Retinal pigment epithelial cell (primary cell): ENCODE results near the gene HSPB1.

Source experiments
- DNase-seq: peaks from one replicate; pipeline ENCODE4 v3.0.0-alpha.2; 2010; ENCODE audit warnings: low read depth
- H3K4me3 ChIP-seq: 2 replicates; pipeline ENCODE4 v1.5.1; 2011; ENCODE audit warnings: mild to moderate bottlenecking, low read length, control low read depth, moderate library complexity
- TF ChIP-seq, protein P1 (sequence below): conservative IDR thresholded peaks from 2 replicates; pipeline ENCODE4 v1.5.1; 2011; ENCODE audit warnings: low read depth, low read length, control low read depth, inconsistent platforms

HSPB1 gene

DNA sequence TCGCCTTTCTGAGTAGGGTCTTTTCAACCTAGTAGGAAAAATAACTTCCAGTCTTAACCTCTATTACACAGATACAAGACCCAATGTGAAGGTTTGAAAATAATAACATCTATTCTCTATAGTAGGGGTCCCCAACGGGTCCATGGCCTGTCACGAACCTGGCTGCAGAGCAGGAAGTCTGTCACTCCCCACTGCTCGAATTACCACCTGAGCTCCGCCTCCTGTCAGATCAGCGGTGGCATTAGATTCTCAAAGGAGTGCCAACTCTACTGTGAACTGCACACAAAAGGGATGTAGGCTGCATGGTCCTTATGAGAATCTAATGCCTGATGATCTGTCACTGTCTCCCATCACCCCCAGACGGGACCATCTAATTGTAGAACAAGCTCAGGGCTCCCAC, 48.9 kb downstream of the HSPB1 start:
- TF ChIP-seq, protein P1, sequence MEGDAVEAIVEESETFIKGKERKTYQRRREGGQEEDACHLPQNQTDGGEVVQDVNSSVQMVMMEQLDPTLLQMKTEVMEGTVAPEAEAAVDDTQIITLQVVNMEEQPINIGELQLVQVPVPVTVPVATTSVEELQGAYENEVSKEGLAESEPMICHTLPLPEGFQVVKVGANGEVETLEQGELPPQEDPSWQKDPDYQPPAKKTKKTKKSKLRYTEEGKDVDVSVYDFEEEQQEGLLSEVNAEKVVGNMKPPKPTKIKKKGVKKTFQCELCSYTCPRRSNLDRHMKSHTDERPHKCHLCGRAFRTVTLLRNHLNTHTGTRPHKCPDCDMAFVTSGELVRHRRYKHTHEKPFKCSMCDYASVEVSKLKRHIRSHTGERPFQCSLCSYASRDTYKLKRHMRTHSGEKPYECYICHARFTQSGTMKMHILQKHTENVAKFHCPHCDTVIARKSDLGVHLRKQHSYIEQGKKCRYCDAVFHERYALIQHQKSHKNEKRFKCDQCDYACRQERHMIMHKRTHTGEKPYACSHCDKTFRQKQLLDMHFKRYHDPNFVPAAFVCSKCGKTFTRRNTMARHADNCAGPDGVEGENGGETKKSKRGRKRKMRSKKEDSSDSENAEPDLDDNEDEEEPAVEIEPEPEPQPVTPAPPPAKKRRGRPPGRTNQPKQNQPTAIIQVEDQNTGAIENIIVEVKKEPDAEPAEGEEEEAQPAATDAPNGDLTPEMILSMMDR: no peak
- DNase-seq: no peak
- no peak overlapping the region for H3K4me3 ChIP-seq

DNA sequence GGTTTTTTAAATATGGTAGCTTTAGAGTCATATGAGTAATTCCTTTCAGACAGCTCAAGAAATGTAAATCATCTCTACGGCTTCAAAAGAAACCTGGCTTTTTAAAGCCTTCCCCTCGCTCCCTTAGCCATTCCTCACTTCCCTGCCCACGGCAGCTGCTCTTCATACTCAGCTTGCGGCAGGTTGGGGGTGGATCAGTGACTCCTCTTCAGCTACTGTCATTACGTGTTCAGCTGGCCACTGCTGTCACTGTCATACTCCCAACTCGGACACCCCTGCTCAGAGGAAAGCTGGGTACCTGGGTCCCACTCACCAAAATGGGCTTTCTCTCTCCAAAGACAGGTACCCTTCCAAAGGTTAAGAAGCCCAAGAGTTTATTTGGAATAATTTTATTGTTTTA, 49.7 kb downstream of the HSPB1 start:
- TF ChIP-seq, protein P1: no peak
- H3K4me3 ChIP-seq: no peak overlapping the region
- no peak for DNase-seq

DNA sequence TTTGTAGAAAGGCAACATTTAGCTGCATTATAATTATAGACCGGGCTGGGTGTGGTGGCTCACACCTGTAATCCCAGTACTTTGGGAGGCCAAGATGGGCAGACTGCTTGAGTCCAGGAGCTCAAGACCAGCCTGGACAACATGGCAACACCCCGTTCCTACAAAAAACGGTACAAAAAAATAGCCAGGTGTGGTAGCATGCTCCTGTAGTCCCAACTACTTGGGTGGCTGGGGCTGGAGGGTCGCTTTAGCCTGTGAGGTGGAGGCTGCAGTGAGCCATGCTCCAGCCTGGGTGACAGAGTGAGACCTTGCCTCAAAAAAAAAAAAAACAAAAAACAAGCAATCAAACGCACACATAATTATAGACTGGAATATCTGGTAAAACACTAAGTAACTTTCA, 51.3 kb downstream of the HSPB1 start:
- H3K4me3 ChIP-seq: no peak overlapping the region
- DNase-seq: no peak
- TF ChIP-seq, protein P1: no peak
